ENCODE data around the gene PHC3.

PHC3 gene

GRCh38 chr3:170107941-170108340 is 73.6 kb downstream of the PHC3 start:
- Histone ChIP-seq H3K27ac (ENCODE audit: low read depth, low read length) (no peak overlapping the region), H3K79me2 (ENCODE audit: insufficient read depth, low read length) (peaks cover 4% of the 10 kb centered on the region; the same call in 1 of the 2 replicates), H3K36me3 (ENCODE audit: low read length) (peaks cover 41% of the 10 kb centered on the region), H3K4me3 (ENCODE audit: insufficient read depth, low read length, poor library complexity, severe bottlenecking) (no peak overlapping the region), H3K9ac (ENCODE audit: low read length) (no peak overlapping the region), H3K27me3 (ENCODE audit: low read length) (no peaks in the 10 kb centered on the region), H2AFZ (ENCODE audit: low read depth, low read length, severe bottlenecking) (no peak overlapping the region), H3K4me2 (ENCODE audit: low read depth, low read length, poor library complexity, severe bottlenecking) (no peak overlapping the region), H3F3A (ENCODE audit: insufficient read depth) (0 out of 2 replicates have a peak, but pooled peaks cover 8% of the 10 kb centered on the region), H4K20me1 (ENCODE audit: low read depth, low read length) (no peaks in the 10 kb centered on the region; the same call in 1 of the 2 replicates), H3K9me3 (ENCODE audit: insufficient read depth, low read length) (no peaks in the 10 kb centered on the region), H3K9me2 (replicated peaks; ENCODE audit: insufficient read depth, low read length) (no peaks in the 10 kb centered on the region)
- TF ChIP-seq CTCF (IDR thresholded peaks at IDR 0.05; ENCODE audit: insufficient read depth, low read length, poor library complexity, severe bottlenecking) (no peak), EZH2phosphoT487 (conservative IDR thresholded peaks at IDR 0.05; ENCODE audit: low read length) (no peak)

- H3K36me3 ChIP-seq (ENCODE audit: low read length), result peaks cover 62% of the 10 kb centered on the region
- TF ChIP-seq EZH2phosphoT487 (conservative IDR thresholded peaks at IDR 0.05; ENCODE audit: low read length), result no peak
- TF ChIP-seq CTCF (IDR thresholded peaks at IDR 0.05; ENCODE audit: insufficient read depth, low read length, poor library complexity, severe bottlenecking), result no peak
These were observed 79.1 kb downstream of the PHC3 start for GRCh38 chr3:170102431-170102830.

DNA sequence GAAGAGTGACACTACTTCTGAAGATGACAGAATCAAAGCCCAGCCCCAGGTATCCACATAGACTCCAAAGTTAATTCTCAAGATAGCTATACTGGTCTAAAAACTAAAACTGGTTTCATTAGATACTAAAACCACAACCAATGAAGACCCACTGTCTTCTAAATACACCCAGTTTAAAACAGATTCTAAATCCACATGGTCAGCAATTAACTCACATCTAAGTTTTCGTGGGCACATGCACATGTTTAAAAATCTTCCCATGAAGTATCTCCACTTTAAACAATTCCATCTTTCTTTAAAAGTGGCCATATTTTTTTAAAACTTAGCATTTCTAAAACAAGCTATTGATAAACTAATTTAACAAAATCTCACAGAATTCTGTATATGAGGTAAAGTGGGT is 80.6 kb downstream of the PHC3 start:
- Histone ChIP-seq H2AFZ (ENCODE audit: low read depth, low read length, severe bottlenecking) (no peak overlapping the region), H3K4me3 (ENCODE audit: insufficient read depth, low read length, poor library complexity, severe bottlenecking) (no peak overlapping the region), H3K9me3 (ENCODE audit: insufficient read depth, low read length) (no peaks in the 10 kb centered on the region), H3K4me2 (ENCODE audit: low read depth, low read length, poor library complexity, severe bottlenecking) (no peak overlapping the region), H3K27ac (ENCODE audit: low read depth, low read length) (no peak overlapping the region), H3F3A (ENCODE audit: insufficient read depth) (no peaks in the 10 kb centered on the region), H3K9ac (ENCODE audit: low read length) (no peak overlapping the region), H3K79me2 (ENCODE audit: insufficient read depth, low read length) (no peaks in the 10 kb centered on the region), H3K9me2 (replicated peaks; ENCODE audit: insufficient read depth, low read length) (no peaks in the 10 kb centered on the region), H4K20me1 (ENCODE audit: low read depth, low read length) (no peaks in the 10 kb centered on the region), H3K27me3 (ENCODE audit: low read length) (no peaks in the 10 kb centered on the region), H3K36me3 (ENCODE audit: low read length) (peaks cover 66% of the 10 kb centered on the region)
- TF ChIP-seq CTCF (IDR thresholded peaks at IDR 0.05; ENCODE audit: insufficient read depth, low read length, poor library complexity, severe bottlenecking), result no peak
- TF ChIP-seq EZH2phosphoT487 (conservative IDR thresholded peaks at IDR 0.05; ENCODE audit: low read length), result no peak

More at GRCh38 chr3:170102431-170102830, 79.1 kb downstream of the PHC3 start:
- no peaks in the 10 kb centered on the region for H3K9me3 ChIP-seq (ENCODE audit: insufficient read depth, low read length)
- H3K27ac ChIP-seq (ENCODE audit: low read depth, low read length), result no peak overlapping the region
- no peaks in the 10 kb centered on the region for H3F3A ChIP-seq (ENCODE audit: insufficient read depth)
- no peaks in the 10 kb centered on the region for H3K9me2 ChIP-seq (replicated peaks; ENCODE audit: insufficient read depth, low read length)
- H3K4me2 ChIP-seq (ENCODE audit: low read depth, low read length, poor library complexity, severe bottlenecking), result no peak overlapping the region
- H4K20me1 ChIP-seq (ENCODE audit: low read depth, low read length), result no peaks in the 10 kb centered on the region; the same call in 1 of the 2 replicates
- no peak overlapping the region for H3K9ac ChIP-seq (ENCODE audit: low read length)
- no peaks in the 10 kb centered on the region for H3K27me3 ChIP-seq (ENCODE audit: low read length)
- peaks cover 4% of the 10 kb centered on the region; the same call in 1 of the 2 replicates for H3K79me2 ChIP-seq (ENCODE audit: insufficient read depth, low read length)
- H2AFZ ChIP-seq (ENCODE audit: low read depth, low read length, severe bottlenecking), result no peak overlapping the region
- H3K4me3 ChIP-seq (ENCODE audit: insufficient read depth, low read length, poor library complexity, severe bottlenecking), result no peak overlapping the region
